Measurements from ENCODE around the gene PRSS2. TPM values are rescaled to one million over a fixed set of nuclear protein-coding genes. Genes with fewer than 3 reads are reported as not detected.

The PRSS2 gene
- total RNA-seq, 2 donors from 2014 or later, result 0.76 TPM; not detected in 1

GRCh38 chr7:142796501-142797390 is 26.0 kb downstream of the PRSS2 start:
- peaks cover 28% of the 10 kb centered on the region for H3K36me3 Mint-ChIP-seq
- no peaks in the 10 kb centered on the region for H3K27me3 Mint-ChIP-seq
- H3K9me3 Mint-ChIP-seq, result no peaks in the 10 kb centered on the region
- H3K4me3 Mint-ChIP-seq, result peak overlapping the region; percentile 98
- ATAC-seq (peak; percentile 51 to 60), DNase-seq (ENCODE audit: low spot score) (no peak)
- peak overlapping the region; percentile 94 to 97 for H3K27ac Mint-ChIP-seq
- peaks cover 73 to 81% of the 10 kb centered on the region in 2 donors for H3K4me1 Mint-ChIP-seq (ENCODE audit: low read depth in 2 of 2)

GRCh38 chr7:142797391-142798377 is 26.9 kb downstream of the PRSS2 start:
- peaks cover 38% of the 10 kb centered on the region for H3K36me3 Mint-ChIP-seq
- H3K9me3 Mint-ChIP-seq, result peaks cover 3% of the 10 kb centered on the region
- no peaks in the 10 kb centered on the region for H3K27me3 Mint-ChIP-seq
- H3K4me3 Mint-ChIP-seq, result peak overlapping the region; percentile 98
- H3K4me1 Mint-ChIP-seq (ENCODE audit: low read depth in 2 of 2), result peaks cover 78 to 85% of the 10 kb centered on the region in 2 donors
- peak; percentile 39 to 50 for ATAC-seq
- peak overlapping the region; percentile 94 to 97 for H3K27ac Mint-ChIP-seq
- no peak for DNase-seq (ENCODE audit: low spot score)

DNA sequence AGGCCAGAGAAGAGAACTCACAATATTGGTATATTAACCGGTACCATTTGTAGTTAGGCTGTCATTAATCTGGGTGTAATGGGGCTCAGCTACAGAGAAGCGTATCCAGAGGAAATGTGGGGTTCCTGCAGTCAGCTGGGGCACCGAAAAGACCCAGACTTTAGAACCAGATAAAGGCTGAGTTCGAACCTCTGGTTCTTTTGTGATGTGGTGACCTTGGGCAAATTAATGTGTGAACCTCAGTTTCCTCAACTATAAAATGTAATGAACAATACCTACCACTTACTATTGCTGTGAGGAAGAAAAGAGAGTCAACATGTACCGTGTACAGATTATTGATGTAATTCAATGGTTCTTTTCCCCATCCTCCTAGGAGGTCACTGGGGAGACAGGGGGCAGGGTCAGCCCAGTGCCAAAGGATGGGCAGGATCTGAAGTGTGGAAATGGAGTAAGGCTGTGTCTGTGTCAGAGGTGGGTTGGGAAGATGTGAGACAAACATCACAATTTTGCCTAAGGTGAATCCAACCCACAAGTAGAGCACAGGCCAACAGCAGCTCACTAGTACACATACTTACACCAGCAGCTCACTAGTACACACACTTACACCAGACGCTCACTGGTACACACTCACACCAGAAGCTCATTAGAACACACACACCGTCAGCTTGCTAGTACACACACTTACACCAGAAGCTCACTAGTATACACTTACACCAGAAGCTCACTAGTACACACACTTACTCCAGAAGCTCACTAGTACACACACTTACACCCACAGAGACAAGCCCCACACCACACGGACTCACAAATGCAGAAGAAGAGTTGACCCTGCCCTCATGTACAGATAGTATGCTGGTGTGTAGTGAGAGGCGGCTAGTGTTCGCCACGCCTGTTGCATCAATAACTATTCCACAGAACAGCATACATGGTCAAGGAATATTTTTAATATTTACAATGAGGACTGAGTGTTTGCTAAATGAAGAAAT is 28.0 kb downstream of the PRSS2 start:
- Mint-ChIP-seq H3K36me3 (peaks cover 42% of the 10 kb centered on the region), H3K27me3 (no peaks in the 10 kb centered on the region), H3K27ac (peak overlapping the region; percentile 94 to 97), H3K4me1 (ENCODE audit: low read depth in 2 of 2) (peaks cover 80 to 86% of the 10 kb centered on the region in 2 donors), H3K4me3 (peak overlapping the region; percentile 98), H3K9me3 (peaks cover 6% of the 10 kb centered on the region)
- DNase-seq (ENCODE audit: low spot score) (no peak), ATAC-seq (peak in 1 of 2 donors; percentile 6)

- Mint-ChIP-seq H3K4me3 (peak overlapping the region; percentile 98), H3K27ac (peak overlapping the region; percentile 94 to 97), H3K27me3 (no peaks in the 10 kb centered on the region), H3K9me3 (peaks cover 6% of the 10 kb centered on the region), H3K36me3 (peaks cover 46% of the 10 kb centered on the region), H3K4me1 (ENCODE audit: low read depth in 2 of 2) (peaks cover 79 to 86% of the 10 kb centered on the region in 2 donors)
- DNase-seq (ENCODE audit: low spot score), result no peak
- ATAC-seq, result no peak
Measured at GRCh38 chr7:142799437-142799835, 28.7 kb downstream of the PRSS2 start.

- Mint-ChIP-seq H3K27ac (peak overlapping the region; percentile 94 to 97), H3K27me3 (no peaks in the 10 kb centered on the region), H3K9me3 (peaks cover 6% of the 10 kb centered on the region), H3K4me3 (peak overlapping the region; percentile 98), H3K4me1 (ENCODE audit: low read depth in 2 of 2) (peaks cover 79 to 86% of the 10 kb centered on the region in 2 donors), H3K36me3 (peaks cover 52% of the 10 kb centered on the region)
- DNase-seq (ENCODE audit: low spot score) (no peak), ATAC-seq (peak in 1 of 2 donors; percentile 18)
Measured at GRCh38 chr7:142800088-142800487, 29.3 kb downstream of the PRSS2 start.

- Mint-ChIP-seq H3K36me3 (peaks cover 55% of the 10 kb centered on the region), H3K9me3 (peaks cover 6% of the 10 kb centered on the region), H3K27ac (peak overlapping the region; percentile 94 to 97), H3K4me3 (peak overlapping the region; percentile 98), H3K27me3 (no peaks in the 10 kb centered on the region), H3K4me1 (ENCODE audit: low read depth in 2 of 2) (peaks cover 81 to 86% of the 10 kb centered on the region in 2 donors)
- ATAC-seq, result no peak
- no peak for DNase-seq (ENCODE audit: low spot score)
Measured at GRCh38 chr7:142800699-142801260, 30.0 kb downstream of the PRSS2 start.

DNA sequence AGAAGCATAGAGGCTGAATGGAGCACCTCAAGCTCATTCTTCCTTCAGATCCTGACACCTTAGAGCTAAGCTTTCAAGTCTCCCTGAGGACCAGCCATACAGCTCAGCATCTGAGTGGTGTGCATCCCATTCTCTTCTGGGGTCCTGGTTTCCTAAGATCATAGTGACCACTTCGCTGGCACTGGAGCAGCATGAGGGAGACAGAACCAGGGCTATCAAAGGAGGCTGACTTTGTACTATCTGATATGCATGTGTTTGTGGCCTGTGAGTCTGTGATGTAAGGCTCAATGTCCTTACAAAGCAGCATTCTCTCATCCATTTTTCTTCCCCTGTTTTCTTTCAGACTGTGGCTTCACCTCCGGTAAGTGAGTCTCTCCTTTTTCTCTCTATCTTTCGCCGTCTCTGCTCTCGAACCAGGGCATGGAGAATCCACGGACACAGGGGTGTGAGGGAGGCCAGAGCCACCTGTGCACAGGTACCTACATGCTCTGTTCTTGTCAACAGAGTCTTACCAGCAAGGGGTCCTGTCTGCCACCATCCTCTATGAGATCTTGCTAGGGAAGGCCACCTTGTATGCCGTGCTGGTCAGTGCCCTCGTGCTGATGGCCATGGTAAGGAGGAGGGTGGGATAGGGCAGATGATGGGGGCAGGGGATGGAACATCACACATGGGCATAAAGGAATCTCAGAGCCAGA is 31.0 kb downstream of the PRSS2 start:
- DNase-seq (ENCODE audit: low spot score) (no peak), ATAC-seq (no peak)
- peaks cover 55% of the 10 kb centered on the region for H3K36me3 Mint-ChIP-seq
- peak overlapping the region; percentile 94 to 97 for H3K27ac Mint-ChIP-seq
- H3K4me3 Mint-ChIP-seq, result peak overlapping the region; percentile 98
- H3K27me3 Mint-ChIP-seq, result no peaks in the 10 kb centered on the region
- H3K4me1 Mint-ChIP-seq (ENCODE audit: low read depth in 2 of 2), result peaks cover 85 to 91% of the 10 kb centered on the region in 2 donors
- H3K9me3 Mint-ChIP-seq, result peaks cover 7% of the 10 kb centered on the region

GRCh38 chr7:142802301-142802700 is 31.5 kb downstream of the PRSS2 start:
- DNase-seq (ENCODE audit: low spot score) (no peak), ATAC-seq (no peak)
- Mint-ChIP-seq H3K4me1 (ENCODE audit: low read depth in 2 of 2) (peaks cover 91 to 96% of the 10 kb centered on the region in 2 donors), H3K4me3 (peak overlapping the region; percentile 98), H3K9me3 (peaks cover 10% of the 10 kb centered on the region), H3K27ac (peak overlapping the region; percentile 94 to 97), H3K36me3 (peaks cover 55% of the 10 kb centered on the region), H3K27me3 (no peaks in the 10 kb centered on the region)

DNA sequence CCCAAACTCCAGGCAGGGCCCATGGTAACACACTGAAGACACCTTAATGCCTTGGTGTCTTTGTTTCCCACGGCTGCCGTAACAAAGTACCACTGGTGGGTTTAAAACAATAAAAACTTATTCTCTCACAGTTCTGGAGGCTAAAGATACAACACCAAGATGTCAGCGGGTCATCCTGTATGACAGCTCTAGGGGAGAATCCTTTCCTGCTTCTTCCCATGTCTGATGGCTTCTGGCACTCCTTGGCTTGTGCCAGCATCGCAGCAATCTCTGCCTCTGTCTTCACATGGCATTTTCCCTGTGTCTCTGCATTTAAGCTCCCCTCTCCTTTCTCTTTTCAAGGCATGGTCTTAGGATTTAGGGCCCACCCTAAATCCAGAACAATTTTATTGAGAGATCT is 33.1 kb downstream of the PRSS2 start:
- no peak for ATAC-seq
- DNase-seq (ENCODE audit: low spot score), result no peak
- Mint-ChIP-seq H3K27me3 (no peaks in the 10 kb centered on the region), H3K9me3 (peaks cover 10% of the 10 kb centered on the region), H3K4me3 (peak overlapping the region; percentile 84), H3K36me3 (peaks cover 50% of the 10 kb centered on the region), H3K27ac (peak overlapping the region; percentile 94 to 97), H3K4me1 (ENCODE audit: low read depth in 2 of 2) (peaks cover 88 to 98% of the 10 kb centered on the region in 2 donors)

DNA sequence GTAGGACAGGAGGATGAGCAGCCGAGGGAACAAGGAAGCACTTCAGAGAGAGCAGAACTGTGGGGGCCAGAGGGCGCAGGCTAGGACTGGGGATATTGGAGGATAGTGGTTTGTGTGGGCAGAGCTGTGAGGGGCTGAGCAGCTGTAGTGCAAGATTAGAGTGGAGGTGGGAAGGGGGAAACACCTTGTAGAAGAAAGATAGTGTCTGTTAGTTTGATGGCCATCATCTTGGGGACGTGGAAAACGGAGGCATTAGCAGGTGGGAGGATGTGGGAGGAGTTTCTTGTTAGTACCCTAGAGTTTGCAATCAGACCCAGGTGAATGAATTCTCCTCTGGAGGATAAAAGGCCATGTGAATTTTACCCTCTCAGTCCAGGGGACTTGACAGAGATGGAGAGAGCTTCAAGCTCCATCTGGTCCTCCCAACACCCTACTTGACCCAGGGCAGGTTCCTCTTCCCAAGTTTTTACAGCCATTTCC is 34.0 kb downstream of the PRSS2 start:
- no peak for ATAC-seq
- peaks cover 42% of the 10 kb centered on the region for H3K36me3 Mint-ChIP-seq
- H3K4me1 Mint-ChIP-seq (ENCODE audit: low read depth in 2 of 2), result peaks cover 88 to 98% of the 10 kb centered on the region in 2 donors
- peak overlapping the region; percentile 94 to 97 for H3K27ac Mint-ChIP-seq
- H3K9me3 Mint-ChIP-seq, result peaks cover 10% of the 10 kb centered on the region
- DNase-seq (ENCODE audit: low spot score), result no peak
- H3K27me3 Mint-ChIP-seq, result no peaks in the 10 kb centered on the region
- peak overlapping the region; percentile 84 for H3K4me3 Mint-ChIP-seq

- Mint-ChIP-seq H3K4me3 (peak overlapping the region; percentile 84), H3K27me3 (no peaks in the 10 kb centered on the region), H3K9me3 (peaks cover 10% of the 10 kb centered on the region), H3K27ac (peak overlapping the region; percentile 94 to 97), H3K4me1 (ENCODE audit: low read depth in 2 of 2) (peaks cover 88 to 98% of the 10 kb centered on the region in 2 donors), H3K36me3 (peaks cover 38% of the 10 kb centered on the region)
- ATAC-seq (no peak), DNase-seq (ENCODE audit: low spot score) (no peak)
Measured at GRCh38 chr7:142805350-142806021, 34.7 kb downstream of the PRSS2 start.

Measured in natural killer cell treated with Interleukin-12 subunit alpha and Interleukin-12 subunit beta and Interleukin-15 and Interleukin-18, amount 100 ng/mL, for 72 hours (primary cell).